ENCODE results near the gene ZNF469.
"Not testable (repeated sequence)": the region's sequence is repeated elsewhere in the genome, so short reads cannot be mapped to it uniquely, and the experiment has no call there.

DNA sequence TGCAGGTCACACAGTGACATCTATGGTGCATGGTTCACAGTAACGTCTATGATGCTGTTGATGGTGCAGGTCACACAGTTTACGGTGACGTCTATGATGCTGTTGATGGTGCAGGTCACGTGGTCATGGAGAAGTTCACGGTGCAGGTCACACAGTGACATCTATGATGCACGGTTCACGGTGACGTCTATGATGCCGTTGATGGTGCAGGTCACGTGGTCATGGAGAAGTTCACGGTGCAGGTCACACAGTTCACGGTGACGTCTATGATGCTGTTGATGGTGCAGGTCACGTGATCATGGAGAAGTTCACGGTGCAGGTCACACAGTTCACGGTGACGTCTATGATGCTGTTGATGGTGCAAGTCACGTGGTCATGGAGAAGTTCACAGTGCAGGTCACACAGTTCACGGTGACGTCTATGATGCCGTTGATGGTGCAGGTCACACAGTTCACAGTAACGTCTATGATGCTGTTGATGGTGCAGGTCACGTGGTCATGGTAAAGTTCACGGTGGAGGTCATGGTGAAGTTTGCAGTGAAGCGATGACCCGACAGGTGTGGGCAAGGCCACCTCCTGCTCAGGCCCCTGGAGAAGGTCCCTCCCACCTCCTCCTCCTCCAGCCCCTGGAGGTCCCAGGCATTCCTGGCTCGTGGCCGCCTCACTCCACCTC, 27.7 kb downstream of the ZNF469 start:
- not testable (repeated sequence) for TF ChIP-seq TAF1 (IDR thresholded peaks at IDR 0.05; ENCODE audit: borderline replicate concordance, low read depth, low read length); POLR2AphosphoS5 (IDR thresholded peaks at IDR 0.05; ENCODE audit: low read depth, low read length); POLR2A (IDR thresholded peaks at IDR 0.05; ENCODE audit: low read depth, low read length)

Data from GM12892 (cell line).